Ovary (tissue), 3 donors: ENCODE measurements around the gene RPS6KL1.

Source experiments
- CTCF ChIP-seq, 3 donors: fragments of 450-650 bp in 2 of 3; fragments of 200-600 bp in 1 of 3; IDR thresholded peaks; one replicate each; pipeline versions ENCODE4 v1.5.1 to v1.8.0; 2016 to 2022; ENCODE audit warnings: antibody characterized with exemption in 3 of 3, mild to moderate bottlenecking in 1 of 3
- EP300 ChIP-seq: sonication (generic); formaldehyde crosslinking; IDR thresholded peaks from one replicate; pipeline ENCODE4 v1.6.1; 2017; ENCODE audit warnings: antibody characterized with exemption
- POLR2A ChIP-seq: fragments of 450-650 bp; IDR thresholded peaks from one replicate; pipeline ENCODE4 v1.6.1; 2017; ENCODE audit warnings: antibody characterized with exemption, mild to moderate bottlenecking, moderate library complexity
- donor health status: DM: no; HTN: no; CAD: no.

GRCh38 chr14:74911221-74911620 is 11.8 kb downstream of the RPS6KL1 start:
- no peak for TF ChIP-seq CTCF (IDR thresholded peaks at IDR 0.05)
- TF ChIP-seq EP300: no peak
- no peak for TF ChIP-seq POLR2A
